PC-3 (cell line): ENCODE measurements around the gene DHRS4.
"Not testable (repeated sequence)": the region's sequence is repeated elsewhere in the genome, so short reads cannot be mapped to it uniquely, and the experiment has no call there.

Experiments
- CTCF ChIP-seq: fragments of 300-600 bp; sonication (generic); conservative IDR thresholded peaks from 2 replicates; pipeline ENCODE4 v1.5.1; 2017; ENCODE audit warnings: antibody characterized with exemption, low read depth, mild to moderate bottlenecking, low read length
- EZH2 ChIP-seq: fragments of 300-600 bp; sonication (generic); IDR thresholded peaks from one replicate; pipeline ENCODE4 v1.6.1; 2017; ENCODE audit warnings: antibody characterized with exemption, mild to moderate bottlenecking, low read length; ENCODE audit not compliant: unreplicated experiment
- EZH2phosphoT487 ChIP-seq: fragments of 300-600 bp; sonication (generic); IDR thresholded peaks from 2 replicates; pipeline ENCODE4 v1.6.1; 2018; ENCODE audit warnings: mild to moderate bottlenecking, antibody characterized with exemption, low read length, borderline replicate concordance

GRCh38 chr14:23996009-23996408 is 42.4 kb downstream of the DHRS4 start:
- TF ChIP-seq CTCF, EZH2phosphoT487, EZH2: not testable (repeated sequence)
